A673 (cell line): Measurements from ENCODE around the gene SELENOV. TPM values are rescaled to one million over a fixed set of nuclear protein-coding genes. Genes with fewer than 3 reads are reported as not detected.

ENCODE experiments used
- BruUV-seq: library from RNA; stranded (reverse); fragments of 400-500 nt; replicated peaks from 2 replicates; lab custom pipeline; 2021; lab: Mats Ljungman, UMichigan
- CTCF ChIA-PET: fragments of 300-600 bp; sonication (Branson Sonifier 250); formaldehyde crosslinking; loops from one replicate; lab custom pipeline; 2022; ENCODE audit warnings: antibody characterized with exemption; lab: Charles Lee
- POLR2A ChIA-PET: fragments of 300-600 bp; sonication (Branson Sonifier 250); formaldehyde crosslinking; loops from one replicate; lab custom pipeline; 2022; ENCODE audit warnings: antibody characterized with exemption; ENCODE audit not compliant: low non-redundant PET; lab: Charles Lee
- DNase-seq: peaks from one replicate; pipeline ENCODE4 v3.0.0-alpha.2; 2015; ENCODE audit warnings: low spot score
- H3K27ac ChIP-seq: fragments of 200-600 bp; sonication (generic); 2 replicates; pipeline ENCODE4 v1.5.1; 2016; ENCODE audit warnings: mixed run types, low read depth, mild to moderate bottlenecking, mixed read lengths, antibody characterized with exemption, low read length; ENCODE audit not compliant: poor library complexity, severe bottlenecking
- H3K27me3 ChIP-seq: fragments of 200-600 bp; sonication (generic); replicated peaks from 2 replicates; pipeline ENCODE4 v1.6.1; 2017; ENCODE audit warnings: mixed run types, low read depth, mild to moderate bottlenecking, mixed read lengths, antibody characterized with exemption, low read length; ENCODE audit not compliant: insufficient read depth, poor library complexity
- H3K36me3 ChIP-seq: fragments of 200-600 bp; sonication (generic); 2 replicates; pipeline ENCODE4 v1.6.1; 2016; ENCODE audit warnings: mixed run types, mild to moderate bottlenecking, mixed read lengths, antibody characterized with exemption, low read length; ENCODE audit not compliant: insufficient read depth, poor library complexity, severe bottlenecking
- H3K4me1 ChIP-seq: fragments of 200-600 bp; sonication (generic); 2 replicates; pipeline ENCODE4 v1.6.1; 2017; ENCODE audit warnings: mixed run types, mild to moderate bottlenecking, mixed read lengths, antibody characterized with exemption, low read length; ENCODE audit not compliant: insufficient read depth, poor library complexity, severe bottlenecking
- H3K4me3 ChIP-seq: fragments of 200-600 bp; sonication (generic); 2 replicates; pipeline ENCODE4 v1.5.1; 2016; ENCODE audit warnings: low read depth, mixed run types, mild to moderate bottlenecking, mixed read lengths, low read length; ENCODE audit not compliant: poor library complexity, severe bottlenecking
- H3K9me3 ChIP-seq: fragments of 200-600 bp; sonication (generic); 2 replicates; pipeline ENCODE4 v1.6.1; 2016; ENCODE audit warnings: mixed run types, low read depth, mild to moderate bottlenecking, mixed read lengths, antibody characterized with exemption, low read length; ENCODE audit not compliant: poor library complexity, severe bottlenecking
- CTCF ChIP-seq: fragments of 300-800, 200-600 bp; sonication (generic); conservative IDR thresholded peaks from 2 replicates; pipeline ENCODE4 v1.5.1; 2017; ENCODE audit warnings: low read depth, mild to moderate bottlenecking, antibody characterized with exemption, low read length, moderate library complexity, mixed read lengths
- EZH2 ChIP-seq: fragments of 200-600 bp; sonication (generic); IDR thresholded peaks from 2 replicates; pipeline ENCODE4 v1.6.1; 2017; ENCODE audit warnings: borderline replicate concordance, low read depth, mild to moderate bottlenecking, mixed read lengths, antibody characterized with exemption, low read length; ENCODE audit not compliant: poor library complexity, severe bottlenecking
- intact Hi-C: fragments of 100-400 bp; cut with micrococcal nuclease; formaldehyde crosslinking; loops from one replicate; pipeline ENCODE4 v1.10.0; 2022; ENCODE audit not compliant: unreplicated experiment
- total RNA-seq: library from RNA; stranded (reverse); gene quantifications from 2 replicates; pipeline ENCODE4 v1.2.3, GENCODE V29; 2021

The SELENOV gene
- total RNA-seq, 1 experiment from 2014 or later = not detected

GRCh38 chr19:39471756-39472536, 43.0 kb upstream of the SELENOV start:
- no peaks in the 10 kb centered on the region for H3K4me1 ChIP-seq
- intact Hi-C loops = loop anchor here (5.0 kb wide), 1 partner anchor 60 kb away; the partner anchor contains the start of gene EID2B
- no TSS peak for BruUV-seq
- no peak for TF ChIP-seq CTCF
- TF ChIP-seq EZH2 = no peak
- DNase-seq = no peak
- ChIA-PET CTCF (no interaction called here), POLR2A (no interaction called here)
- no peak overlapping the region for H3K27ac ChIP-seq
- H3K4me3 ChIP-seq = no peak overlapping the region
- no peaks in the 10 kb centered on the region for H3K27me3 ChIP-seq
- peaks cover 79% of the 10 kb centered on the region for H3K36me3 ChIP-seq
- no peaks in the 10 kb centered on the region for H3K9me3 ChIP-seq

GRCh38 chr19:39472746-39473442, 42.0 kb upstream of the SELENOV start:
- H3K27ac ChIP-seq = no peak overlapping the region
- intact Hi-C loops = loop anchor here (5.0 kb wide), 1 partner anchor 59 kb away; the partner anchor contains the start of gene EID2B
- no peak overlapping the region for H3K4me3 ChIP-seq
- DNase-seq = no peak
- no TSS peak for BruUV-seq
- POLR2A ChIA-PET = no interaction called here
- no peaks in the 10 kb centered on the region for H3K4me1 ChIP-seq
- peaks cover 72% of the 10 kb centered on the region for H3K36me3 ChIP-seq
- no peaks in the 10 kb centered on the region for H3K9me3 ChIP-seq
- CTCF ChIA-PET = no interaction called here
- TF ChIP-seq EZH2 = no peak
- no peak for TF ChIP-seq CTCF
- H3K27me3 ChIP-seq = no peaks in the 10 kb centered on the region

- no peak overlapping the region for H3K27ac ChIP-seq
- no peak for TF ChIP-seq CTCF
- TF ChIP-seq EZH2 = no peak
- intact Hi-C loops = loop anchor here (5.0 kb wide), 1 partner anchor 59 kb away; the partner anchor contains the start of gene EID2B
These were observed 41.4 kb upstream of the SELENOV start for GRCh38 chr19:39473443-39473960.

More at GRCh38 chr19:39473443-39473960, 41.4 kb upstream of the SELENOV start:
- BruUV-seq = no TSS peak
- no peaks in the 10 kb centered on the region for H3K4me1 ChIP-seq
- POLR2A ChIA-PET = no interaction called here
- H3K36me3 ChIP-seq = peaks cover 67% of the 10 kb centered on the region
- H3K9me3 ChIP-seq = no peaks in the 10 kb centered on the region
- no peak for DNase-seq
- H3K4me3 ChIP-seq = no peak overlapping the region
- no peaks in the 10 kb centered on the region for H3K27me3 ChIP-seq
- CTCF ChIA-PET = no interaction called here
